HCT116 (cell line): ENCODE data around the gene IL17C. TPM values are rescaled to one million over a fixed set of nuclear protein-coding genes. Genes with fewer than 3 reads are reported as not detected.

Experiments used
- ATAC-seq: fragments of 200-7000 bp; cut with Tn5 transposase; 2 replicates; pipeline ENCODE4 v1.9.1; 2020; ENCODE audit warnings: mild to moderate bottlenecking, moderate library complexity
- BruUV-seq: library from RNA; stranded (reverse); fragments of 400-500 nt; replicated peaks from 2 replicates; lab custom pipeline; 2021; lab: Mats Ljungman, UMichigan
- CTCF ChIA-PET: fragments of 300-600 bp; sonication (Branson Sonifier 250); formaldehyde crosslinking; loops from one replicate; lab custom pipeline; 2021; ENCODE audit warnings: antibody characterized with exemption; lab: Charles Lee
- POLR2A ChIA-PET: fragments of 300-600, 350-600 bp; sonication (Branson Sonifier 250); formaldehyde crosslinking; loops from one replicate; lab custom pipeline; 2021; ENCODE audit warnings: antibody characterized with exemption; lab: Charles Lee
- RAD21 ChIA-PET, 2 experiments: fragments of 300-600 bp; sonication (Branson Sonifier 250); formaldehyde crosslinking; loops; one replicate each; lab custom pipeline; 2023; ENCODE audit warnings: low total read pairs in 2 of 2; ENCODE audit not compliant: uncharacterized antibody in 2 of 2, unreplicated experiment in 2 of 2, low non-redundant PET in 1 of 2; lab: Charles Lee
- DNase-seq: peaks from one replicate; pipeline ENCODE4 v3.0.0-alpha.2; 2010; ENCODE audit warnings: low read depth, low spot score
- H2AFZ ChIP-seq: fragments of 200-600 bp; shearing (Covaris generic), sonication (generic); 2 replicates; pipeline ENCODE4 v1.6.1; 2017; ENCODE audit warnings: low read depth, mixed run types, mixed read lengths, antibody characterized with exemption, low read length; ENCODE audit not compliant: poor library complexity, severe bottlenecking
- H3K27ac ChIP-seq: 2 replicates; pipeline ENCODE4 v1.5.1; 2012; ENCODE audit warnings: low read depth, low read length
- H3K27me3 ChIP-seq: fragments of 200-600 bp; sonication (generic); 2 replicates; pipeline ENCODE4 v1.6.1; 2016; ENCODE audit warnings: mixed run types, low read length, mixed read lengths; ENCODE audit not compliant: insufficient read depth
- H3K36me3 ChIP-seq, 2 experiments: fragments of 200-500 bp in 1 of 2; fragments of 200-600 bp in 1 of 2; sonication (Bioruptor generic) in 1 of 2; sonication (generic) in 1 of 2; 2 replicates each; pipeline versions ENCODE4 v1.5.1 to v1.6.1; 2014 to 2016; ENCODE audit warnings: low read length in 2 of 2, inconsistent platforms in 1 of 2, mixed read lengths in 1 of 2, mixed run types in 1 of 2; ENCODE audit not compliant: insufficient read depth in 2 of 2, control insufficient read depth in 1 of 2
- H3K4me1 ChIP-seq, 2 experiments: fragments of 200-600 bp in 1 of 2; sonication (generic) in 1 of 2; 2 replicates each; pipeline versions ENCODE4 v1.5.1 to v1.6.1; 2012 to 2017; ENCODE audit warnings: low read length in 2 of 2, inconsistent platforms in 1 of 2, mild to moderate bottlenecking in 1 of 2, mixed read lengths in 1 of 2, mixed run types in 1 of 2, moderate library complexity in 1 of 2; ENCODE audit not compliant: insufficient read depth in 2 of 2, control insufficient read depth in 1 of 2
- H3K4me2 ChIP-seq: fragments of 200-600 bp; sonication (generic); 2 replicates; pipeline ENCODE4 v1.6.1; 2017; ENCODE audit warnings: mixed run types, low read length, mixed read lengths
- H3K4me3 ChIP-seq, 2 experiments: fragments of 200-600 bp in 1 of 2; sonication (generic) in 1 of 2; replicated peaks in 1 of 2; 2 replicates each; pipeline ENCODE4 v1.5.1; 2011 to 2016; ENCODE audit warnings: low read length in 2 of 2, control low read depth in 1 of 2, low read depth in 1 of 2, mild to moderate bottlenecking in 1 of 2, mixed read lengths in 1 of 2, mixed run types in 1 of 2
- H3K79me2 ChIP-seq: fragments of 200-600 bp; sonication (generic); 2 replicates; pipeline ENCODE4 v1.6.1; 2017; ENCODE audit warnings: mild to moderate bottlenecking, mixed run types, low read length, moderate library complexity, mixed read lengths; ENCODE audit not compliant: insufficient read depth
- H3K9ac ChIP-seq: fragments of 200-600 bp; sonication (generic); 2 replicates; pipeline ENCODE4 v1.6.1; 2016; ENCODE audit warnings: low read length, mixed read lengths
- H3K9me2 ChIP-seq: fragments of 200-600 bp; sonication (generic), shearing (Covaris generic); 2 replicates; pipeline ENCODE4 v1.6.1; 2017; ENCODE audit warnings: mixed run types, mild to moderate bottlenecking, moderate library complexity; ENCODE audit not compliant: insufficient read depth
- H3K9me3 ChIP-seq, 2 experiments: fragments of 200-500 bp in 1 of 2; fragments of 200-600 bp in 1 of 2; sonication (Bioruptor generic) in 1 of 2; sonication (generic) in 1 of 2; 2 replicates each; pipeline ENCODE4 v1.6.1; 2014 to 2017; ENCODE audit warnings: low read length in 2 of 2, mixed read lengths in 2 of 2, inconsistent platforms in 1 of 2, low read depth in 1 of 2, mild to moderate bottlenecking in 1 of 2, mixed run types in 1 of 2, moderate library complexity in 1 of 2; ENCODE audit not compliant: control insufficient read depth in 1 of 2, insufficient read depth in 1 of 2
- H4K20me1 ChIP-seq: fragments of 200-600 bp; sonication (generic), shearing (Covaris generic); 2 replicates; pipeline ENCODE4 v1.6.1; 2017; ENCODE audit warnings: mixed run types, mild to moderate bottlenecking, moderate library complexity; ENCODE audit not compliant: insufficient read depth
- EZH2 ChIP-seq: fragments of 200-600 bp; sonication (generic); IDR thresholded peaks from 2 replicates; pipeline ENCODE4 v1.6.1; 2017; ENCODE audit warnings: antibody characterized with exemption, mixed run types
- EZH2phosphoT487 ChIP-seq: fragments of 200-600 bp; IDR thresholded peaks from 2 replicates; pipeline ENCODE4 v1.6.1; 2018; ENCODE audit warnings: antibody characterized with exemption, borderline replicate concordance
- FOSL1 ChIP-seq: IDR thresholded peaks from 2 replicates; pipeline ENCODE4 v1.6.1; 2012; ENCODE audit warnings: low read depth
- POLR2A ChIP-seq: IDR thresholded peaks from 2 replicates; pipeline ENCODE4 v1.7.0; 2011; ENCODE audit warnings: borderline replicate concordance; ENCODE audit not compliant: insufficient read depth, insufficient read length; ENCODE audit errors: extremely low read depth
- SIN3A ChIP-seq: IDR thresholded peaks from 2 replicates; pipeline ENCODE4 v1.6.1; 2012; ENCODE audit warnings: low read depth
- SP1 ChIP-seq: IDR thresholded peaks from 2 replicates; pipeline ENCODE4 v1.6.1; 2012; ENCODE audit warnings: low read depth
- YY1 ChIP-seq: IDR thresholded peaks from 2 replicates; pipeline ENCODE4 v1.6.1; 2011; ENCODE audit warnings: low read length, low read depth, moderate library complexity, mild to moderate bottlenecking; ENCODE audit not compliant: insufficient replicate concordance; ENCODE audit errors: extremely low read depth
- intact Hi-C: fragments of 100-400 bp; cut with micrococcal nuclease; formaldehyde crosslinking; loops from 2 replicates; pipeline ENCODE4 v1.10.0; 2022
- total RNA-seq: library from RNA; stranded (reverse); gene quantifications from one replicate; pipeline ENCODE4 v1.2.1, GENCODE V29; 2021; ENCODE audit not compliant: unreplicated experiment
- TF ChIP-seq, protein P1 (sequence below): IDR thresholded peaks from 2 replicates; pipeline ENCODE4 v1.6.1; 2011; ENCODE audit warnings: mild to moderate bottlenecking, low read length, moderate library complexity; ENCODE audit not compliant: insufficient replicate concordance; ENCODE audit errors: extremely low read depth
- TF ChIP-seq, protein P2 (sequence below): IDR thresholded peaks from 2 replicates; pipeline ENCODE4 v1.6.1; 2012
- TF ChIP-seq, protein P3 (sequence below): IDR thresholded peaks from 2 replicates; pipeline ENCODE4 v1.6.1; 2012

IL17C gene
- total RNA-seq, 1 experiment from 2014 or later, result not detected

DNA sequence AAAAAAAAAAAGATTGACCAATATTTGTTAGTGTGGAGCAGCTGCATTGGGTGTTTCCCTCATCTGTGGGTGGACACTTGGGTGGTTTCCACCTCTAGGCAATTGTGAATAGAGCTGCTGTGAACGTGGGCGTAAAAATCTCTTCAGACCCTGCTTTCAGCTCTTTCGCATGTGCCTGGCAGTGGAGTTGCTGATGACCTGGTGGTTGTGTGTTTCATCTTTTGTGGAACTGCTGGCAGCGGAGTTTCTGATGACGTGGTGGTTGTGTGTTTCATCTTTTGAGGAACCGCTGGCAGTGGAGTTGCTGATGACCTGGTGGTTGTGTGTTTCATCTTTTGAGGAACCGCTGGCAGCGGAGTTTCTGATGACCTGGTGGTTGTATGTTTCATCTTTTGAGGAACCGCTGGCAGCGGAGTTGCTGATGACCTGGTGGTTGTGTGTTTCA, 46.8 kb upstream of the IL17C start:
- TF ChIP-seq, protein P1, sequence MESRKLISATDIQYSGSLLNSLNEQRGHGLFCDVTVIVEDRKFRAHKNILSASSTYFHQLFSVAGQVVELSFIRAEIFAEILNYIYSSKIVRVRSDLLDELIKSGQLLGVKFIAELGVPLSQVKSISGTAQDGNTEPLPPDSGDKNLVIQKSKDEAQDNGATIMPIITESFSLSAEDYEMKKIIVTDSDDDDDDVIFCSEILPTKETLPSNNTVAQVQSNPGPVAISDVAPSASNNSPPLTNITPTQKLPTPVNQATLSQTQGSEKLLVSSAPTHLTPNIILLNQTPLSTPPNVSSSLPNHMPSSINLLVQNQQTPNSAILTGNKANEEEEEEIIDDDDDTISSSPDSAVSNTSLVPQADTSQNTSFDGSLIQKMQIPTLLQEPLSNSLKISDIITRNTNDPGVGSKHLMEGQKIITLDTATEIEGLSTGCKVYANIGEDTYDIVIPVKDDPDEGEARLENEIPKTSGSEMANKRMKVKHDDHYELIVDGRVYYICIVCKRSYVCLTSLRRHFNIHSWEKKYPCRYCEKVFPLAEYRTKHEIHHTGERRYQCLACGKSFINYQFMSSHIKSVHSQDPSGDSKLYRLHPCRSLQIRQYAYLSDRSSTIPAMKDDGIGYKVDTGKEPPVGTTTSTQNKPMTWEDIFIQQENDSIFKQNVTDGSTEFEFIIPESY, result no peak
- TF ChIP-seq FOSL1 (no peak), YY1 (no peak), EZH2 (no peak), SIN3A (no peak), EZH2phosphoT487 (no peak), POLR2A (no peak), SP1 (no peak)
- TF ChIP-seq, protein P2, sequence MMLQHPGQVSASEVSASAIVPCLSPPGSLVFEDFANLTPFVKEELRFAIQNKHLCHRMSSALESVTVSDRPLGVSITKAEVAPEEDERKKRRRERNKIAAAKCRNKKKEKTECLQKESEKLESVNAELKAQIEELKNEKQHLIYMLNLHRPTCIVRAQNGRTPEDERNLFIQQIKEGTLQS, result no peak
- TF ChIP-seq, protein P3, sequence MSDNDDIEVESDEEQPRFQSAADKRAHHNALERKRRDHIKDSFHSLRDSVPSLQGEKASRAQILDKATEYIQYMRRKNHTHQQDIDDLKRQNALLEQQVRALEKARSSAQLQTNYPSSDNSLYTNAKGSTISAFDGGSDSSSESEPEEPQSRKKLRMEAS, result no peak
- TF ChIP-seq, all 23 proteins: peak for 0
- H3K27me3 ChIP-seq, result no peaks in the 10 kb centered on the region
- no peaks in the 10 kb centered on the region for H3K4me1 ChIP-seq
- peaks cover 57 to 61% of the 10 kb centered on the region in 2 experiments; a peak in 3 of 4 replicates for H3K36me3 ChIP-seq
- ChIA-PET CTCF (no interaction called here), POLR2A (no interaction called here), RAD21 (no interaction called here)
- no peaks in the 10 kb centered on the region for H3K9me3 ChIP-seq
- H3K9me2 ChIP-seq, result no peaks in the 10 kb centered on the region
- DNase-seq (no peak), ATAC-seq (no peak)
- no peak overlapping the region for H2AFZ ChIP-seq
- no peak overlapping the region for H3K4me2 ChIP-seq
- no peak overlapping the region for H3K27ac ChIP-seq
- peaks cover 2% of the 10 kb centered on the region; the same call in 1 of the 2 replicates for H4K20me1 ChIP-seq
- H3K4me3 ChIP-seq, result no peak overlapping the region
- no peak overlapping the region for H3K9ac ChIP-seq
- peaks cover 83% of the 10 kb centered on the region for H3K79me2 ChIP-seq
- no TSS peak for BruUV-seq
- intact Hi-C loops, result no loop called here
